HG03457 (cell line): ENCODE measurements around the gene GHITM.
A peak's percentile ranks its signal among the peaks of the same experiment; 100 is the strongest.
"Not testable (repeated sequence)": the region's sequence is repeated elsewhere in the genome, so short reads cannot be mapped to it uniquely, and the experiment has no call there.

Experiments
- ATAC-seq: cut with Tn5 transposase; IDR thresholded peaks from one replicate; pipeline ENCODE4 v1.9.1; 2021; ENCODE audit warnings: moderate number of reproducible peaks; ENCODE audit not compliant: unreplicated experiment

Gene GHITM

GRCh38 chr10:84147347-84147746 is 8.0 kb downstream of the GHITM start:
- ATAC-seq, result no peak

- not testable (repeated sequence) for ATAC-seq
Measured at GRCh38 chr10:84148006-84148597, 8.8 kb downstream of the GHITM start.

- no peak for ATAC-seq
Measured at GRCh38 chr10:84149854-84150253, 10.5 kb downstream of the GHITM start.

- ATAC-seq, result no peak
Measured at GRCh38 chr10:84152769-84153168, 13.5 kb downstream of the GHITM start.

GRCh38 chr10:84155521-84155920 is 16.2 kb downstream of the GHITM start:
- ATAC-seq, result no peak

GRCh38 chr10:84156009-84156408 is 16.7 kb downstream of the GHITM start:
- ATAC-seq, result no peak

GRCh38 chr10:84156768-84157167 is 17.5 kb downstream of the GHITM start:
- no peak for ATAC-seq

- no peak for ATAC-seq
Measured at GRCh38 chr10:84158061-84158460, 18.8 kb downstream of the GHITM start.

GRCh38 chr10:84158550-84158949 is 19.2 kb downstream of the GHITM start:
- ATAC-seq, result no peak

- ATAC-seq, result no peak
Measured at GRCh38 chr10:84159076-84159685, 19.9 kb downstream of the GHITM start.

- no peak for ATAC-seq
Measured at GRCh38 chr10:84160663-84161362, 21.5 kb downstream of the GHITM start.

GRCh38 chr10:84163996-84164395 is 24.7 kb downstream of the GHITM start:
- no peak for ATAC-seq

GRCh38 chr10:84164442-84164841 is 25.1 kb downstream of the GHITM start:
- no peak for ATAC-seq

- no peak for ATAC-seq
Measured at GRCh38 chr10:84166620-84167288, 27.4 kb downstream of the GHITM start.

- ATAC-seq, result not testable (repeated sequence)
Measured at GRCh38 chr10:84167289-84167653, 28.0 kb downstream of the GHITM start.

GRCh38 chr10:84168382-84168781 is 29.1 kb downstream of the GHITM start:
- ATAC-seq, result not testable (repeated sequence)

- ATAC-seq, result not testable (repeated sequence)
Measured at GRCh38 chr10:84171237-84171636, 31.9 kb downstream of the GHITM start.

GRCh38 chr10:84171700-84172466 is 32.6 kb downstream of the GHITM start:
- ATAC-seq, result peak; percentile 13

- peak; percentile 38 for ATAC-seq
Measured at GRCh38 chr10:84172467-84173356, 33.4 kb downstream of the GHITM start.

GRCh38 chr10:84173501-84173929 is 34.2 kb downstream of the GHITM start, which contains the start of gene GPR15LG:
GPR15LG (plus strand) TSS chr10:84173801; CDS start chr10:84173852, 51 bp downstream.
- ATAC-seq, result peak; percentile 36
